Liver (tissue), 3 donors: ENCODE results near the gene SEC31B.

ENCODE experiments used
- ATF3 ChIP-seq: IDR thresholded peaks from 2 replicates; pipeline ENCODE4 v1.6.1; 2016; ENCODE audit warnings: antibody characterized with exemption
- CTCF ChIP-seq: fragments of 150-350 bp; IDR thresholded peaks from 2 replicates; pipeline ENCODE4 v1.5.1; 2017; ENCODE audit warnings: improper control_type of control experiment, low read depth, low read length; ENCODE audit not compliant: missing input control
- EGR1 ChIP-seq, 2 donors: IDR thresholded peaks; 2 replicates each; pipeline ENCODE4 v1.6.1; 2016 to 2018; ENCODE audit warnings: antibody characterized with exemption in 2 of 2, low read depth in 2 of 2
- FOXA1 ChIP-seq: IDR thresholded peaks from 2 replicates; pipeline ENCODE4 v1.6.1; 2016; ENCODE audit warnings: antibody characterized with exemption
- GABPA ChIP-seq, 2 donors: IDR thresholded peaks in 1 of 2; conservative IDR thresholded peaks in 1 of 2; 2 replicates each; pipeline ENCODE4 v1.6.1; 2016; ENCODE audit warnings: antibody characterized with exemption in 2 of 2, mild to moderate bottlenecking in 1 of 2, moderate library complexity in 1 of 2
- MAX ChIP-seq: IDR thresholded peaks from 2 replicates; pipeline ENCODE4 v1.6.1; 2016; ENCODE audit warnings: antibody characterized with exemption
- NR2F2 ChIP-seq: IDR thresholded peaks from 2 replicates; pipeline ENCODE4 v1.6.1; 2016; ENCODE audit warnings: antibody characterized with exemption
- RAD21 ChIP-seq, 2 donors: IDR thresholded peaks; 2 replicates each; pipeline ENCODE4 v1.6.1; 2016; ENCODE audit warnings: antibody characterized with exemption in 2 of 2, mild to moderate bottlenecking in 2 of 2
- REST ChIP-seq: IDR thresholded peaks from 2 replicates; pipeline ENCODE4 v1.6.1; 2016; ENCODE audit warnings: antibody characterized with exemption, mild to moderate bottlenecking
- RXRA ChIP-seq, 2 donors: IDR thresholded peaks; 2 replicates each; pipeline ENCODE4 v1.6.1; 2017 to 2018; ENCODE audit warnings: antibody characterized with exemption in 2 of 2, mild to moderate bottlenecking in 1 of 2
- SP1 ChIP-seq: IDR thresholded peaks from 2 replicates; pipeline ENCODE4 v1.6.1; 2018; ENCODE audit warnings: antibody characterized with exemption, mild to moderate bottlenecking
- TAF1 ChIP-seq: conservative IDR thresholded peaks from 2 replicates; pipeline ENCODE4 v1.6.1; 2016; ENCODE audit warnings: antibody characterized with exemption, mild to moderate bottlenecking
- YY1 ChIP-seq: IDR thresholded peaks from 2 replicates; pipeline ENCODE4 v1.6.1; 2016; ENCODE audit warnings: antibody characterized with exemption, mild to moderate bottlenecking
- donor health status: healthy.
- donor health status: healthy.

- TF ChIP-seq CTCF (no peak), GABPA (IDR thresholded peaks at IDR 0.05 in 1 of 2, conservative IDR thresholded peaks at IDR 0.05 in 1 of 2) (peak in 1 of 2 donors; percentile 86), MAX (no peak), TAF1 (no peak), RAD21 (IDR thresholded peaks at IDR 0.05) (no peak), YY1 (peak; percentile 99), SP1 (peak; percentile 41), REST (peak; percentile 41), RXRA (IDR thresholded peaks at IDR 0.05) (peak; percentile 53 to 57), FOXA1 (no peak), ATF3 (no peak), EGR1 (IDR thresholded peaks at IDR 0.05; ENCODE audit: low read depth in 2 of 2) (no peak), NR2F2 (peak; percentile 39)
Observed at GRCh38 chr10:100529475-100530298, 10.0 kb upstream of the SEC31B start, which contains the start of gene NDUFB8.
